Thyroid gland (tissue), 4 donors: ENCODE results near the gene YWHAG.

ENCODE experiments used
- CTCF ChIP-seq, 6 experiments: fragments of 200-600 bp in 3 of 6; fragments of 450-650 bp in 3 of 6; sonication (generic) in 3 of 6; IDR thresholded peaks; one replicate each; pipeline ENCODE4 v1.5.1; 2016 to 2019; ENCODE audit warnings: antibody characterized with exemption in 6 of 6, mild to moderate bottlenecking in 2 of 6, inconsistent platforms in 1 of 6, moderate library complexity in 1 of 6
- POLR2A ChIP-seq, 2 donors: fragments of 450-650 bp; IDR thresholded peaks; one replicate each; pipeline ENCODE4 v1.6.1; 2017; ENCODE audit warnings: antibody characterized with exemption in 2 of 2, mild to moderate bottlenecking in 2 of 2, moderate library complexity in 1 of 2

GRCh38 chr7:76317782-76318487 is 40.9 kb downstream of the YWHAG start:
- TF ChIP-seq CTCF (IDR thresholded peaks at IDR 0.05) (no peak), POLR2A (IDR thresholded peaks at IDR 0.05) (peak; percentile 55 to 97)
